CD14-positive monocyte (primary cell): Measurements from ENCODE around the gene RRP12. TPM values are rescaled to one million over a fixed set of nuclear protein-coding genes. Genes with fewer than 3 reads are reported as not detected.

Experiments used
- DNase-seq, 3 donors: peaks; one replicate each; pipeline ENCODE4 v3.0.0-alpha.2; 2011 to 2022
- H2AFZ ChIP-seq: 2 replicates; pipeline ENCODE4 v1.6.0; 2012; ENCODE audit warnings: mild to moderate bottlenecking, low read depth, low read length, inconsistent platforms; ENCODE audit not compliant: insufficient read depth, poor library complexity, severe bottlenecking
- H3K27ac ChIP-seq, 2 donors: 1 replicate in 1 of 2; 2 replicates in 1 of 2; pipeline ENCODE4 v1.5.1; 2012 to 2013; ENCODE audit warnings: low read length in 2 of 2, control low read depth in 1 of 2, inconsistent platforms in 1 of 2, low read depth in 1 of 2, mild to moderate bottlenecking in 1 of 2
- H3K27me3 ChIP-seq, 2 donors: one replicate each; pipeline versions ENCODE4 v1.6.0 to v1.6.1; 2011 to 2013; ENCODE audit warnings: low read length in 2 of 2; ENCODE audit not compliant: control insufficient read depth in 2 of 2, insufficient read depth in 2 of 2
- H3K36me3 ChIP-seq, 2 donors: replicated peaks in 1 of 2; 1 replicate in 1 of 2; 2 replicates in 1 of 2; pipeline versions ENCODE4 v1.5.1 to v1.6.1; 2012 to 2013; ENCODE audit warnings: low read length in 2 of 2, control low read depth in 1 of 2, inconsistent platforms in 1 of 2, mild to moderate bottlenecking in 1 of 2; ENCODE audit not compliant: insufficient read depth in 2 of 2, control insufficient read depth in 1 of 2
- H3K4me1 ChIP-seq, 2 donors: 1 replicate in 1 of 2; 2 replicates in 1 of 2; pipeline versions ENCODE4 v1.5.1 to v1.6.1; 2012 to 2013; ENCODE audit warnings: low read length in 2 of 2, control low read depth in 1 of 2, inconsistent platforms in 1 of 2, mild to moderate bottlenecking in 1 of 2, moderate library complexity in 1 of 2; ENCODE audit not compliant: insufficient read depth in 2 of 2, control insufficient read depth in 1 of 2
- H3K4me2 ChIP-seq: replicated peaks from 2 replicates; pipeline ENCODE3; 2012; ENCODE audit warnings: low read length, moderate library complexity, mild to moderate bottlenecking; ENCODE audit not compliant: poor library complexity, severe bottlenecking; ENCODE audit errors: extremely low read depth
- H3K4me3 ChIP-seq, 3 experiments: fragments of 200-600 bp in 1 of 3; sonication (generic) in 1 of 3; replicated peaks in 1 of 3; 1 replicate in 2 of 3; 2 replicates in 1 of 3; pipeline ENCODE4 v1.5.1; 2011 to 2013; ENCODE audit warnings: low read length in 3 of 3, mild to moderate bottlenecking in 3 of 3, control low read depth in 2 of 3, low read depth in 2 of 3, inconsistent platforms in 1 of 3, moderate library complexity in 1 of 3
- H3K79me2 ChIP-seq: 2 replicates; pipeline ENCODE4 v1.6.0; 2012; ENCODE audit warnings: mild to moderate bottlenecking, control low read depth, inconsistent platforms, low read length, moderate library complexity; ENCODE audit not compliant: insufficient read depth
- H3K9ac ChIP-seq: 2 replicates; pipeline ENCODE4 v1.6.0; 2017; ENCODE audit warnings: low read length, mild to moderate bottlenecking; ENCODE audit not compliant: insufficient read depth, poor library complexity, severe bottlenecking
- H3K9me3 ChIP-seq, 2 donors: replicated peaks in 1 of 2; 1 replicate in 1 of 2; 2 replicates in 1 of 2; pipeline versions ENCODE4 v1.5.1 to v1.6.1; 2012 to 2013; ENCODE audit warnings: low read length in 2 of 2, control low read depth in 1 of 2; ENCODE audit not compliant: control insufficient read depth in 1 of 2, insufficient read depth in 1 of 2
- H4K20me1 ChIP-seq: 2 replicates; pipeline ENCODE4 v1.6.0; 2012; ENCODE audit warnings: mild to moderate bottlenecking, low read length, control low read depth, moderate library complexity; ENCODE audit not compliant: insufficient read depth
- H3K27ac Mint-ChIP-seq, 7 donors: one replicate each; pipeline ENCODE4 v1.8.0; 2020; ENCODE audit warnings: mild to moderate bottlenecking in 7 of 7, mixed read lengths in 7 of 7, moderate library complexity in 6 of 7, inconsistent platforms in 2 of 7
- H3K27me3 Mint-ChIP-seq, 3 donors: one replicate each; pipeline ENCODE4 v1.8.0; 2021 to 2022; ENCODE audit warnings: low read depth in 3 of 3, mild to moderate bottlenecking in 3 of 3, mixed read lengths in 3 of 3, moderate library complexity in 3 of 3, inconsistent platforms in 1 of 3
- H3K36me3 Mint-ChIP-seq, 2 donors: one replicate each; pipeline ENCODE4 v1.8.0; 2020; ENCODE audit warnings: mixed read lengths in 2 of 2, inconsistent platforms in 1 of 2, mild to moderate bottlenecking in 1 of 2
- H3K4me1 Mint-ChIP-seq: one replicate; pipeline ENCODE4 v1.8.0; 2020; ENCODE audit warnings: mild to moderate bottlenecking, mixed read lengths
- H3K4me3 Mint-ChIP-seq, 2 donors: one replicate each; pipeline ENCODE4 v1.8.0; 2020; ENCODE audit warnings: mild to moderate bottlenecking in 2 of 2, mixed read lengths in 2 of 2, moderate library complexity in 1 of 2
- H3K9me3 Mint-ChIP-seq, 7 donors: one replicate each; pipeline ENCODE4 v1.8.0; 2020 to 2022; ENCODE audit warnings: mixed read lengths in 7 of 7, mild to moderate bottlenecking in 6 of 7, moderate library complexity in 6 of 7, inconsistent platforms in 2 of 7
- CTCF ChIP-seq: fragments of 200-600 bp; IDR thresholded peaks from one replicate; pipeline ENCODE4 v1.8.0; 2022; ENCODE audit warnings: antibody characterized with exemption, mild to moderate bottlenecking
- WGBS: methylation state at CpG from one replicate; pipeline ENCODE4 v1.1.5; 2013; ENCODE audit warnings: missing lambda C conversion rate; ENCODE audit not compliant: insufficient coverage; 5-methylcytosine and 5-hydroxymethylcytosine counted together
- intact Hi-C, 2 donors: fragments of 100-400 bp; cut with micrococcal nuclease; formaldehyde crosslinking; loops; one replicate each; pipeline versions ENCODE4 v1.15.0 to v1.15.1; 2023
- polyA plus RNA-seq, 3 donors: library from polyadenylated mRNA; depleted of rRNA in 1 of 3; unstranded in 2 of 3; stranded (reverse) in 1 of 3; fragments of 300-500 nt in 2 of 3; fragments of >200 nt in 1 of 3; fragmentation: Illumina TruSeq in 2 of 3; gene quantifications; 1 replicate in 2 of 3; 2 replicates in 1 of 3; pipeline ENCODE4 v1.2.3, GENCODE V29; 2012 to 2021

RRP12 gene
- polyA plus RNA-seq, 3 donors = 31.0 to 98.7 (median 44.3) TPM

- Histone ChIP-seq H3K4me3 (no peak overlapping the region), H3K36me3 (peaks cover 17 to 50% of the 10 kb centered on the region in 2 donors), H3K27me3 (no peaks in the 10 kb centered on the region), H2AFZ (no peak overlapping the region), H4K20me1 (peaks cover 100% of the 10 kb centered on the region), H3K9ac (no peak overlapping the region), H3K9me3 (no peaks in the 10 kb centered on the region), H3K4me1 (peaks cover 52 to 62% of the 10 kb centered on the region in 2 donors), H3K4me2 (no peak overlapping the region), H3K79me2 (peaks cover 91% of the 10 kb centered on the region), H3K27ac (no peak overlapping the region)
- H3K27ac Mint-ChIP-seq = peak overlapping the region in 4 of 7 donors; percentile 3 to 85 (median 20)
- H3K4me1 Mint-ChIP-seq = peaks cover 74% of the 10 kb centered on the region
- WGBS = 91% methylated on average over 7 of the region's 9 CpGs
- no peak for DNase-seq
- H3K36me3 Mint-ChIP-seq = peaks cover 43 to 64% of the 10 kb centered on the region in 2 donors
- intact Hi-C loops = no loop called here
- peaks cover 0 to 3% (median 0%) of the 10 kb centered on the region in 3 donors for H3K27me3 Mint-ChIP-seq
- H3K4me3 Mint-ChIP-seq = no peak overlapping the region
- TF ChIP-seq CTCF = no peak
- peaks cover 0 to 4% (median 0%) of the 10 kb centered on the region in 7 donors for H3K9me3 Mint-ChIP-seq
Observed at GRCh38 chr10:97325754-97326153, 75.4 kb downstream of the RRP12 start.

GRCh38 chr10:97323501-97323900, 77.6 kb downstream of the RRP12 start:
- Histone ChIP-seq H2AFZ (no peak overlapping the region), H3K4me1 (peaks cover 31 to 40% of the 10 kb centered on the region in 2 donors), H3K27me3 (no peaks in the 10 kb centered on the region), H3K4me3 (peak overlapping the region in 1 of 3 experiments; percentile 26), H3K27ac (peak overlapping the region in 1 of 2 donors; percentile 33), H4K20me1 (peaks cover 89% of the 10 kb centered on the region), H3K79me2 (peaks cover 81% of the 10 kb centered on the region), H3K4me2 (no peak overlapping the region), H3K9me3 (no peaks in the 10 kb centered on the region), H3K36me3 (peaks cover 4 to 28% of the 10 kb centered on the region in 2 donors), H3K9ac (no peak overlapping the region)
- no peak for TF ChIP-seq CTCF
- Mint-ChIP-seq H3K4me1 (peaks cover 54% of the 10 kb centered on the region), H3K4me3 (no peak overlapping the region), H3K36me3 (peaks cover 26 to 44% of the 10 kb centered on the region in 2 donors), H3K27me3 (peaks cover 0 to 2% (median 1%) of the 10 kb centered on the region in 3 donors), H3K9me3 (peaks cover 0 to 4% (median 0%) of the 10 kb centered on the region in 7 donors), H3K27ac (peak overlapping the region in 4 of 7 donors; percentile 17 to 62 (median 20))
- intact Hi-C loops = loop anchor here in 1 of 2 donors (5.0 kb wide), 1 partner anchor 36 kb away; no protein-coding TSS in a partner anchor
- peak in 1 of 3 donors; percentile 43 for DNase-seq
- 65% methylated on average over 2 of the region's 4 CpGs for WGBS
